ENCODE results near the gene DCTN1.

Gene DCTN1

DNA sequence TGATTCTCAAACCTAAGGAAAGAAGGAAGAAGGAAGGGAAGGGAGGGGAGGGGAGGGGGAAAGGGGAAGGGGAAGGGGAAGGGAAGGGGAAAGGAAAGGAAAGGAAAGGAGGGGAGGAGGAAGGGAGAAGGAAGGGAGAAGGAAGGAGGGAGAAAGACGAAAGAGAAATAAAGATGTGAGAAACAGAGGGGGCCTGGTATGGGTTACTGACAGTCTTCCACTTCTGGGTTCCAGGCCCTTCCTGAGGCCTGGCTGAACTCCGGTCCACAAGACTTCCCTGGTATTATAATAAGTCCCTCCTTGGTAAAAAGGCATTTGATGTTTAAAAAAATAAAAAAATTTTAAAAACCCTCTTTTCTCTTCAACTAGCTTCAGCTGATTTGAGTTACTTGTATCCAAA is 54.3 kb downstream of the DCTN1 start:
- DNase-seq (ENCODE audit: low read depth, low spot score) = no peak

DNA sequence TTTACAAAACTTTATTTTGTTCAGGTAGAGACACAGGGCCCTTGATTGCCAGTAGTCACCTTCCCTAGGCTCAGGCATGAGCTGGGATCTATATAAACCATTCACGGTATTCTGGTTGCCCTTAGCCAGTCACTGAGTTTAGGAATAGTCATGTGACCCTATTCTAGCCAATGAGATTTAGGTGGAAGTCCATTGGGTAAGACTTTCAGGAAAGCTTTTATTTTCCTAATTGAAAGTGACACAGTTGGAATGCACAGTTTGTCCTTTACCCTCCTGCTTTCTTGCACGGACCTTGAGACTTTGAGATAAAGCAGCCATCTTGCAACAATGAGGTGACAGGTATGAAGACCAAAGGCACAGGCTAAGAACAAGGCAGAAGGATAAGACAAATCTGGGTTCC is 58.4 kb downstream of the DCTN1 start:
- no peak for DNase-seq (ENCODE audit: low read depth, low spot score)

DNA sequence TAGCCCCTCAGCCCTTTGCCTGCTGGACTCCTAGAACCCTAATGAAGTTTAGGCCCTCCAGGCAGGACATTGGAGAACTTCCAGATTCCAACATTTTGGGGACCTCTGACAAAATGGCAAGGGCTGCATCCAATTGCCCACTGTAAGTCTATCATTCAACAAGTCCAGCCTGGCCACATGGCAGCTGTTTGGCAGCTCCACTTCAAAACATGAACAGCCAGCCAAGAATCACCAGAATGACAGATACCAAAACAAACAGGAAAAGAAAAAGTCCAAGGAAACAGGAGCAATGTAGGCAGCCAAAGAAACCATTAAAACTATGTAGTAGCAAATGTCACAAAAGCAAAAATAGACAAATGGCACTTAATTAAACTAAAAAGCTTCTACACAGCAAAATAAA is 62.4 kb downstream of the DCTN1 start:
- DNase-seq (ENCODE audit: low read depth, low spot score) = no peak

DNA sequence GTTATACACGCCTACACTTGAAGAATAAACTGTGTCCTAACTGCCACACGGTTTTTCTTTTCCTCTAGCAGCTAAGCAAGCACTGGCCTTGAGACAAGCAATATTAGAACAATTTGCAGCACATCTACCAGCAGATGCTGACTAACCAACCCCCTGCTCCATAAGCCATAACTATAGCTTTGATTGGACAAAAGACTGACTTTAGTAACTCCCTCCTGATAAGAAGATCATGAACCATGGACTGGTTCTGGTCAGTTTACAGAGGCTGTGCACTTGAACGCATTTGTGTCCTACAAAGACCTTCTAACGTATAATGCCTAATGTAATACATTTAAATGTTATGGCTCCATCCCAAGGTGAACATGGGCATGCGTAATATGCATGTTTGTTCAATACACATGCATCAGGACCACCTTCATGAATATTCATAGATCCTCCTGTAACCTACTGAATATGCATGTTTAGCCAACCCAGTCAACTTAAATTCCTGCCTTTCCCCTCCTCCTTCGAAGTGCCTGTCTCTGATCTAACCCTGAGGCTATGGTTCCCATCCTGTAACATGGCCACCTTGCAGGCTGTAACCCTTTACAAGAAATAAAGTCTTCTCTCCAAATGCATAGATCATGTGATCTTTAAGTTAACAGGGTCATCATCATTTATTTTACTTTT is 63.4 kb downstream of the DCTN1 start:
- no peak for DNase-seq (ENCODE audit: low read depth, low spot score)

DNA sequence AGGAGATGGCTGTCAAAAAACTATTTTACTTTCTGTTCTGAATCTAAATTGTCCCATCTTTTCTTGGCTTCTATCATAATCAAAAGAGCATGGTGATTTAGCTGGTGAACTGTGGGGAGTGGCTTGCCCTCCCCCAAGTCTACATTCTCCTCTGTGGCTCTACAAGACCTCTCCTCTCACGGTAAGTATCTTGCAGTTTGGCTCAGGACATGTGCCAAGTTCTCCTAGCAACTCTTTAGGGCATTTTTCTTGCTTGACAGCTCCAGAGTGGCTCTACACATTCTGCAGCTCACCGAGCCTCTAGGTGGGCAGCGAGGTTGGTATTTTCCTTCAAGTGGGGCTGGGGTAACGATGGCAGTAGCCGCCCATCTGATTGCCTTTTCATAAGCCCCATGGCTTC is 66.0 kb downstream of the DCTN1 start:
- no peak for DNase-seq (ENCODE audit: low read depth, low spot score)

DNA sequence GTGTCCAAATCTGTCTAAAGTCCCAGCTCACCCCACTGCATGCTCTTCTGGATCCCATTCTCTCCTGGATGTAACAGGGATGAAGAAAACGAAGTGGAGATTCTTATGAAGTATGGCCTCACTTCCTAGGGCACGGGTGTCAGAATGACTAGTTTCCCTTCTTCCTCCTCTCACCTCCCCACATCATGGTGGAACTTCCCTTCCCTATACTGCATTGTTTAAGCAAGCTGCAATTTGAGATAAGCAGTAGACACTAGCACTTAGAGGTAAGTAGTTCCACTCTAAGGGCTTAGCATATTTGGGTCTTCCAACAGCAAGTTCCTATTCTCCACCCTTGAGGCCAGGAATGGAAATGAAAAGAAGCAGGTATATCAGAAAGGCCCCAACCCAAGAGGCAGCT is 66.6 kb downstream of the DCTN1 start:
- no peak for DNase-seq (ENCODE audit: low read depth, low spot score)

DNA sequence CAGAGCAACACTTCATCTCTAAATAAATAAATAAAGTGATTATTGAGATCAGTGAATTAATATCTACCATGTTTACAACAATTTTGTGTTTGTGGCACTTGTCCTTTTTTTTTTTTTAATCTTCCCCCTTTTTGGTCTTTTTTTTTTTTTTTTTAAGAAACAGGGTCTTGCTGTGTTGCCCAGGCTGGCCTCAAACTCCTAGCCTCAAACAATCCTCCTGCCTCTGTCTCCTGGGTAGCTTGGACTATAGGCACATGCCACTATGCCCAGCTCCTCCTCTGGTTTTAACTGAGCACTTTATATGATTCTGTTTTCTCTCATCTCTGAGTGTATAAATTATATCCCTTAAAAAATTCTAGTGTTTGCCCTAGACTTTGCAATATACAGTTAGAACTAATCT is 67.2 kb downstream of the DCTN1 start:
- no peak for DNase-seq (ENCODE audit: low read depth, low spot score)
